T-helper 2 cell treated with Interferon-gamma antibody and Interleukin-4, amounts not matched to agents 5 μg/mL and 100 μg/mL, for 36 hours (primary cell): ENCODE data around the gene IL12RB2.
"Not testable (repeated sequence)": the region's sequence is repeated elsewhere in the genome, so short reads cannot be mapped to it uniquely, and the experiment has no call there.

Experiments
- DNase-seq: peaks from one replicate; pipeline ENCODE4 v3.0.0; 2021; ENCODE audit warnings: low spot score
- H3K27ac Mint-ChIP-seq: one replicate; pipeline ENCODE4 v1.8.0; 2021; ENCODE audit warnings: mild to moderate bottlenecking, mixed read lengths
- H3K27me3 Mint-ChIP-seq: one replicate; pipeline ENCODE4 v1.8.0; 2021; ENCODE audit warnings: low read depth, mixed read lengths
- H3K36me3 Mint-ChIP-seq: one replicate; pipeline ENCODE4 v1.8.0; 2021; ENCODE audit warnings: low read depth, mixed read lengths
- H3K4me1 Mint-ChIP-seq: one replicate; pipeline ENCODE4 v1.8.0; 2021; ENCODE audit warnings: low read depth, mixed read lengths
- H3K4me3 Mint-ChIP-seq: one replicate; pipeline ENCODE4 v1.8.0; 2022; ENCODE audit warnings: mild to moderate bottlenecking, moderate library complexity, mixed read lengths
- H3K9me3 Mint-ChIP-seq: one replicate; pipeline ENCODE4 v1.8.0; 2021; ENCODE audit warnings: mixed read lengths

IL12RB2 gene

DNA sequence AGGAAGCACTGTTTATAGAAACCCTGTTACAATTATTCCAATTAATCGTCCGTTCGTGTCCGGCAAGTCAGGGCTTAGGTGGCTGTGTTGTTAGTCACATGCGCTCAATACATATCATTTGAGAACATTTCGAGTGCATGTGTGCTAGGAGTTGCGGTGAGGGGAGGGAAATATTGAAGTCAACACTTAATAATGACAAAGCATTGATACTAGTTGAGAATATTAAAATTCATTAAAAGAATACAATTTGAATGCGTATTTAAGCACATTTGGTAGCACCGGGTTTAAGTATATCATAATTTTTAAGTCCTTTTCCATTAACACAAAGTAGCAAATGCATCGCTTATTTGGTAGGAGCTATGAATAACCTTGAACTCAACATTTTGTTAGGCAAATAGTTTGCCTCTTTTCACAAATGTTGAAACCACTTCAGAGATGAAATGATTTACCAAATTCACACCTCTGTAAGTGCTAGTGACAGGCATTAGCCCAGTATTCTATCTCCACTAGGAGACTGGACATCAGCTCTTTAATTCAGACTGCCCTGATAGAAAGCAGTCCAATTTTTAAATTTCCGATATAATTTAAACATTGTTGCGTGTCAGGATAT lies 123.6 kb downstream of the IL12RB2 start:
- H3K4me3 Mint-ChIP-seq, result peak overlapping the region; percentile 92
- peaks cover 32% of the 10 kb centered on the region for H3K36me3 Mint-ChIP-seq
- no peaks in the 10 kb centered on the region for H3K9me3 Mint-ChIP-seq
- no peaks in the 10 kb centered on the region for H3K27me3 Mint-ChIP-seq
- peak overlapping the region; percentile 97 for H3K27ac Mint-ChIP-seq
- DNase-seq, result no peak
- H3K4me1 Mint-ChIP-seq, result peaks cover 44% of the 10 kb centered on the region

GRCh38 chr1:67431869-67432578 lies 124.4 kb downstream of the IL12RB2 start:
- Mint-ChIP-seq H3K36me3 (peaks cover 28% of the 10 kb centered on the region), H3K27ac (peak overlapping the region; percentile 97), H3K27me3 (no peaks in the 10 kb centered on the region), H3K9me3 (no peaks in the 10 kb centered on the region), H3K4me1 (peaks cover 42% of the 10 kb centered on the region), H3K4me3 (peak overlapping the region; percentile 92)
- DNase-seq, result no peak

- peak overlapping the region; percentile 2 for H3K4me3 Mint-ChIP-seq
- H3K27ac Mint-ChIP-seq, result no peak overlapping the region
- H3K27me3 Mint-ChIP-seq, result no peaks in the 10 kb centered on the region
- H3K36me3 Mint-ChIP-seq, result peaks cover 21% of the 10 kb centered on the region
- H3K4me1 Mint-ChIP-seq, result peaks cover 35% of the 10 kb centered on the region
- H3K9me3 Mint-ChIP-seq, result no peaks in the 10 kb centered on the region
- no peak for DNase-seq
These were observed 125.1 kb downstream of the IL12RB2 start for GRCh38 chr1:67432745-67433144.

DNA sequence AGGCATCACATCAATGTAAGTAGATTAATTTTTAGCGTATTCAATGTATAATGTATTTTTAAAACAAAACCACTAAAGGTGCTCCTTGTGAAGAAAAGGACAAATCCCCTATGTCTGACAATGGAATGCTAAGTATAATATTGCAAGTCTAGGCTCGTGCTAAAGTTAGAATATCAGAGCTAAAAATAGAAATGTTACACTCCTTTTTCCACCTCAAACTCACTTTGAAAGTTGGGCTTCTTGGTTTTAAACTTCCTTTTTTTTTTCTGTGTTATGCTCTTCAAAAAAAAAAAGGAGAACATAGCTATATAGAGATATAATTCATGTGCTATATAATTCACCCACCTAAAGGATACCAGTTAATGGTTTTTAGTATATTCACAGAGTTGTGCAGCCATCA lies 126.2 kb downstream of the IL12RB2 start:
- peaks cover 10% of the 10 kb centered on the region for H3K36me3 Mint-ChIP-seq
- no peaks in the 10 kb centered on the region for H3K9me3 Mint-ChIP-seq
- no peak for DNase-seq
- H3K4me1 Mint-ChIP-seq, result peaks cover 33% of the 10 kb centered on the region
- H3K4me3 Mint-ChIP-seq, result no peak overlapping the region
- no peak overlapping the region for H3K27ac Mint-ChIP-seq
- H3K27me3 Mint-ChIP-seq, result no peaks in the 10 kb centered on the region

DNA sequence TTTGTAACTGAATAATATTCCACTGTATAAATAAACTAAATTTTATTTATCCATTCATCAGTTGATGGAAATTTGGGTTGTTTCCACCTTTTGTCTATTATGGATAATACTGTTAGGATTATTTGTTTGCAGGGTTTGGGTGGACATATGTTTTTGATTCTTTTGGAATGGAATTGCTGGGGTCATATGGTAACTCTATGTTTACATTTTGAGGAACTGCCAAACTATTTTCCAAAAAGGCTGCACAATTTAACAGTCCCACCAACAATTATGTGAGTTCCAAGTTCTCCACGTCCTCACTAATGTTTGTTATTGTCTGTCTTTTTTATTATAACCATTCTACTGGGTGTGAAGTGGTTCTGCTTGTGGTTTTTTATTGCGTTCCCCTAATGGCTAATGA lies 126.8 kb downstream of the IL12RB2 start:
- Mint-ChIP-seq H3K4me3 (no peak overlapping the region), H3K36me3 (peaks cover 5% of the 10 kb centered on the region), H3K27ac (no peak overlapping the region), H3K4me1 (peaks cover 33% of the 10 kb centered on the region), H3K27me3 (no peaks in the 10 kb centered on the region), H3K9me3 (no peaks in the 10 kb centered on the region)
- no peak for DNase-seq

- peaks cover 32% of the 10 kb centered on the region for H3K4me1 Mint-ChIP-seq
- no peak overlapping the region for H3K4me3 Mint-ChIP-seq
- H3K36me3 Mint-ChIP-seq, result no peaks in the 10 kb centered on the region
- H3K27me3 Mint-ChIP-seq, result no peaks in the 10 kb centered on the region
- H3K9me3 Mint-ChIP-seq, result no peaks in the 10 kb centered on the region
- H3K27ac Mint-ChIP-seq, result no peak overlapping the region
- no peak for DNase-seq
These were observed 128.9 kb downstream of the IL12RB2 start for GRCh38 chr1:67436511-67437055.

GRCh38 chr1:67437961-67438360 lies 130.3 kb downstream of the IL12RB2 start:
- Mint-ChIP-seq H3K27ac (no peak overlapping the region), H3K9me3 (no peaks in the 10 kb centered on the region), H3K27me3 (no peaks in the 10 kb centered on the region), H3K4me1 (peaks cover 23% of the 10 kb centered on the region), H3K36me3 (no peaks in the 10 kb centered on the region), H3K4me3 (no peak overlapping the region)
- no peak for DNase-seq

DNA sequence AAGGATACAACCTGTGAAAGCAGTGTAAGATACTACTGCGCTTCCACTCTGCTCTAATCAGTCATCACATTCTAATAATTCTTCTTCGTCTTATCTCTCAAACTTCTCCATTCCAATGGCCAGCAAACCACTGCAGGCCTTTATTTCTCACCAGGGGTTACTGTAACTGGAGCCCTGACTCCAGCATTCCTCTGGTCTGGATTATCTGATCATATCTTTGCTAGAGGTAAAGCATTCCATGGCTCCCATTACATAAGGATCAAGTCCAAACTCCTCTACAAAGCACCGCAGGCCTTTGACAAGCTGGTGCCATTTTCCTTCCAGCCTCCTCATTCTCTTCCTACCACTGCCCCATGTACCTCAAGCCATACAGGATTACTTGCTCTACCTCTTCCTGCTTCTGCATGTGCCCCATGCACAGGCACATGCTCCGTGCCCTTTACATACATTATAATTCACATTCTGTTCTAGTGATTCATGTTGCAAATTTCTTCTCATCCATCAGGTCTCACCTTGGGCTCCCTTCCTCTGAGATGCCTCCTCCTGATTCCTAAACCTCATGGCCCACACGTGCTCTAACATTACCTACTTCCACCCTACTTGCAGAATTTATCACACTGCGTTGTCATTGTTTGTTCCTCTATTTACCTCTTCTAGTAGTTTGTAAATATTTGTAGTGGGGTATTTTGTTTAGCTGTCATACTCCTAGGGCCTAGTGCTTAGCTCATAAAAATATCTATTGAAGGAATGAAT lies 131.8 kb downstream of the IL12RB2 start:
- no peak overlapping the region for H3K4me3 Mint-ChIP-seq
- no peaks in the 10 kb centered on the region for H3K36me3 Mint-ChIP-seq
- no peak overlapping the region for H3K27ac Mint-ChIP-seq
- no peak for DNase-seq
- H3K9me3 Mint-ChIP-seq, result no peaks in the 10 kb centered on the region
- H3K4me1 Mint-ChIP-seq, result peaks cover 13% of the 10 kb centered on the region
- no peaks in the 10 kb centered on the region for H3K27me3 Mint-ChIP-seq

DNA sequence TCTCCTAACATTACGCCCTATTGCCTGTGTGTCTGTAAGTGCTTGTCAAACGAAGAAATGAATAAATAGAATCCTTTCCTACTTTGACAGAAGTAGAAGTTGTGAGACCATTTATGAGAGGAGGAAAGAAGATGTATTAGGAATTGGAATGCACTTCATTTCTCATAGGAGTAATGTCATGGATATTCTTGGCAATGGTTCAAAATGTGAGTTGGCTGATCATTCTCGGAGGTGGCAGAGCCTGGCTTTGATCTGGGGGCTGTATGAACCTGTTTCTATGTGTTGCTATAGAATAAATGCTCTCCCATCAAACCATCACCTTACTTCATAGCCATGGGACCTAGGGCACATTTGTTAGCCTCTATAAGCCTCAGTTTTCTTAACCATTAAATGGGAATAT lies 132.7 kb downstream of the IL12RB2 start:
- Mint-ChIP-seq H3K4me3 (no peak overlapping the region), H3K27ac (no peak overlapping the region), H3K27me3 (no peaks in the 10 kb centered on the region), H3K9me3 (no peaks in the 10 kb centered on the region), H3K4me1 (peaks cover 7% of the 10 kb centered on the region), H3K36me3 (no peaks in the 10 kb centered on the region)
- no peak for DNase-seq

DNA sequence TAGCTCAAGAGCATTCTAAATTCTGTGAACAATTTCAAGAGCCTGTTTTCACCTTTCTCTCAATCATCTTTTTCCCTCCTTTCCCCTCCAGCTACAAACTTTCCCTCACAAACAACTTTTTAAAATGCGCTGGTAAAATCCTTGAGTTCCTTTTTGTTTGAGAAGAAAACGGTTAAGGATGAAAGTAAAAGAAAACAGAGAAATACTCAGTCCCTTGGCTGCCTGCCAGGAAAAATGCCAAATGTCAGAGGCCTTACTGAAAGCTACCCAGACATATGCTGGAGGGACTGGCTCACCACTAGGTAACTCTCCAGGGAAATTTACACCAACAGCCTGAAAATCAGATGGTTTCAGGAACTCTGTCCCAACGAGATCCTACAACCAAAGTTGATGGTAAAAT lies 133.5 kb downstream of the IL12RB2 start:
- Mint-ChIP-seq H3K27ac (no peak overlapping the region), H3K27me3 (no peaks in the 10 kb centered on the region), H3K9me3 (no peaks in the 10 kb centered on the region), H3K36me3 (no peaks in the 10 kb centered on the region), H3K4me1 (peaks cover 7% of the 10 kb centered on the region), H3K4me3 (no peak overlapping the region)
- no peak for DNase-seq

- Mint-ChIP-seq H3K4me1 (peaks cover 7% of the 10 kb centered on the region), H3K9me3 (no peaks in the 10 kb centered on the region), H3K27ac (no peak overlapping the region), H3K4me3 (no peak overlapping the region), H3K27me3 (no peaks in the 10 kb centered on the region), H3K36me3 (no peaks in the 10 kb centered on the region)
- no peak for DNase-seq
These were observed 134.1 kb downstream of the IL12RB2 start for GRCh38 chr1:67441739-67442281.

- not testable (repeated sequence) for H3K36me3 Mint-ChIP-seq, H3K4me3 Mint-ChIP-seq, H3K4me1 Mint-ChIP-seq, H3K9me3 Mint-ChIP-seq, DNase-seq, H3K27me3 Mint-ChIP-seq, H3K27ac Mint-ChIP-seq
These were observed 138.3 kb downstream of the IL12RB2 start for GRCh38 chr1:67446014-67446413.
